ENCODE data around the gene CLK3.

DNA sequence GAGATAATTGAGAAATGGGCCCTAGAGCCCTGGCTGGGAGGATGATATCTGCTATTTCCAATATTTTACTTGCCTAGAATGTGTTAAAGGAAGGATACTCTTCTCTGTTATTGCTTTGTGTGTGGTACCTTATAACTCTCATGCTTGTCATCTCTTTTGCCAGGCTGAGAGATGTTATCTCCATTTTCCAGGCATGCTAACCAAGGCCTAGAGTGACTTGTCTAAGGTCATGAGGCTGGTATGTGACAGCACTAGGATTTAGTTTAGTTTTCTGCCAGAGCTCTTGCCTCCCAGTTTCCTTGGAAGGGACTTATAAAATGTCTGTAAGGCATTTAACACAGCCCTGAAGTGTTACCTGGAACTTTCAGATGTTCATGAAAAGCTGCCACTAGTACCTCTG lies 1.4 kb downstream of the CLK3 start:
- TF ChIP-seq POLR2A (IDR thresholded peaks at IDR 0.05) (no peak), CTCF (IDR thresholded peaks at IDR 0.05) (no peak)
